Transverse colon (tissue), 4 donors: ENCODE results near the gene HECW1.

Experiments
- EP300 ChIP-seq: sonication (generic); formaldehyde crosslinking; IDR thresholded peaks from one replicate; pipeline ENCODE4 v1.6.1; 2017; ENCODE audit warnings: antibody characterized with exemption, low read depth
- POLR2A ChIP-seq: fragments of 450-650 bp; IDR thresholded peaks from one replicate; pipeline ENCODE4 v1.6.1; 2016; ENCODE audit warnings: antibody characterized with exemption, mild to moderate bottlenecking, moderate library complexity
- POLR2AphosphoS5 ChIP-seq, 3 donors: sonication (generic); formaldehyde crosslinking; IDR thresholded peaks; one replicate each; pipeline ENCODE4 v1.6.1; 2016; ENCODE audit warnings: antibody characterized with exemption in 3 of 3
- TF ChIP-seq, protein P1 (sequence below), 5 experiments: fragments of 200-600 bp in 3 of 5; fragments of 450-650 bp in 2 of 5; sonication (generic) in 3 of 5; IDR thresholded peaks; 1 replicate in 2 of 5; 2 replicates in 3 of 5; pipeline ENCODE4 v1.5.1; 2016 to 2017; ENCODE audit warnings: antibody characterized with exemption in 5 of 5, inconsistent platforms in 3 of 5, mild to moderate bottlenecking in 2 of 5, moderate library complexity in 1 of 5

GRCh38 chr7:43192806-43193460 is 80.5 kb downstream of the HECW1 start:
- TF ChIP-seq, protein P1, sequence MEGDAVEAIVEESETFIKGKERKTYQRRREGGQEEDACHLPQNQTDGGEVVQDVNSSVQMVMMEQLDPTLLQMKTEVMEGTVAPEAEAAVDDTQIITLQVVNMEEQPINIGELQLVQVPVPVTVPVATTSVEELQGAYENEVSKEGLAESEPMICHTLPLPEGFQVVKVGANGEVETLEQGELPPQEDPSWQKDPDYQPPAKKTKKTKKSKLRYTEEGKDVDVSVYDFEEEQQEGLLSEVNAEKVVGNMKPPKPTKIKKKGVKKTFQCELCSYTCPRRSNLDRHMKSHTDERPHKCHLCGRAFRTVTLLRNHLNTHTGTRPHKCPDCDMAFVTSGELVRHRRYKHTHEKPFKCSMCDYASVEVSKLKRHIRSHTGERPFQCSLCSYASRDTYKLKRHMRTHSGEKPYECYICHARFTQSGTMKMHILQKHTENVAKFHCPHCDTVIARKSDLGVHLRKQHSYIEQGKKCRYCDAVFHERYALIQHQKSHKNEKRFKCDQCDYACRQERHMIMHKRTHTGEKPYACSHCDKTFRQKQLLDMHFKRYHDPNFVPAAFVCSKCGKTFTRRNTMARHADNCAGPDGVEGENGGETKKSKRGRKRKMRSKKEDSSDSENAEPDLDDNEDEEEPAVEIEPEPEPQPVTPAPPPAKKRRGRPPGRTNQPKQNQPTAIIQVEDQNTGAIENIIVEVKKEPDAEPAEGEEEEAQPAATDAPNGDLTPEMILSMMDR (IDR thresholded peaks at IDR 0.05), result no peak
- TF ChIP-seq EP300, result no peak
- TF ChIP-seq POLR2A, result no peak
- no peak for TF ChIP-seq POLR2AphosphoS5 (IDR thresholded peaks at IDR 0.05)
